Measurements from ENCODE around the gene PRR5L. TPM values are rescaled to one million over a fixed set of nuclear protein-coding genes. Genes with fewer than 3 reads are reported as not detected.

The PRR5L gene
- total RNA-seq, 1 experiment from 2014 or later: not detected

DNA sequence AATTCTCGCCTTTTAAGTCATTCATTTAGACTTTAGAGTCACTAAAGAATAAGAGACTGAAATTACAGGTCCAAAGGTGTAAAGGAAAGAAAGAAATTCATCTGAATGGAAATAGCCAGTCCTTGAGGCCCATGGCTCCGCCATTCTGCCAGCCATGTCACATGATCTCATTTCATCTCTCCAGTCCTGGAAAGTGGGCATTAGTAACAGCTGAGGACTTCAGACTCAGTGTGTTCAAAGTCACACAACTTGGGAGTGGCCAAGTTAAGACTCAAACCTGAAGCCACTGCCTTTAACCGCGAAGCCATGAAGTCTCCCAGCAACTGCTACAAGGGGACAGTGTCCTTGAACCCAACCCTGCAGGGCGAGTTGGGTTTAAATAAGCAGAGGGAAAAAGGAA is 103.7 kb downstream of the PRR5L start:
- Mint-ChIP-seq H3K9me3 (ENCODE audit: unreplicated experiment) (no peaks in the 10 kb centered on the region), H3K4me3 (ENCODE audit: unreplicated experiment) (no peak overlapping the region), H3K27ac (ENCODE audit: unreplicated experiment) (no peak overlapping the region), H3K27me3 (ENCODE audit: insufficient read depth, unreplicated experiment) (no peaks in the 10 kb centered on the region), H3K36me3 (ENCODE audit: insufficient read depth, unreplicated experiment) (no peaks in the 10 kb centered on the region), H3K4me1 (ENCODE audit: low read depth, unreplicated experiment) (peaks cover 8% of the 10 kb centered on the region)
- Histone ChIP-seq H3K4me1 (peaks cover 8% of the 10 kb centered on the region), H3K4me3 (ENCODE audit: low read depth, low read length) (no peak overlapping the region), H3K36me3 (ENCODE audit: control insufficient read depth, insufficient read depth, low read length) (no peaks in the 10 kb centered on the region), H3K27me3 (replicated peaks; ENCODE audit: control insufficient read depth, insufficient read depth, low read length) (no peaks in the 10 kb centered on the region), H3K9me3 (no peaks in the 10 kb centered on the region)
- ChIA-PET CTCF (no interaction called here), POLR2A (no interaction called here)
- intact Hi-C loops (cut with micrococcal nuclease; ENCODE audit: unreplicated experiment): no loop called here
- TF ChIP-seq, protein P1, sequence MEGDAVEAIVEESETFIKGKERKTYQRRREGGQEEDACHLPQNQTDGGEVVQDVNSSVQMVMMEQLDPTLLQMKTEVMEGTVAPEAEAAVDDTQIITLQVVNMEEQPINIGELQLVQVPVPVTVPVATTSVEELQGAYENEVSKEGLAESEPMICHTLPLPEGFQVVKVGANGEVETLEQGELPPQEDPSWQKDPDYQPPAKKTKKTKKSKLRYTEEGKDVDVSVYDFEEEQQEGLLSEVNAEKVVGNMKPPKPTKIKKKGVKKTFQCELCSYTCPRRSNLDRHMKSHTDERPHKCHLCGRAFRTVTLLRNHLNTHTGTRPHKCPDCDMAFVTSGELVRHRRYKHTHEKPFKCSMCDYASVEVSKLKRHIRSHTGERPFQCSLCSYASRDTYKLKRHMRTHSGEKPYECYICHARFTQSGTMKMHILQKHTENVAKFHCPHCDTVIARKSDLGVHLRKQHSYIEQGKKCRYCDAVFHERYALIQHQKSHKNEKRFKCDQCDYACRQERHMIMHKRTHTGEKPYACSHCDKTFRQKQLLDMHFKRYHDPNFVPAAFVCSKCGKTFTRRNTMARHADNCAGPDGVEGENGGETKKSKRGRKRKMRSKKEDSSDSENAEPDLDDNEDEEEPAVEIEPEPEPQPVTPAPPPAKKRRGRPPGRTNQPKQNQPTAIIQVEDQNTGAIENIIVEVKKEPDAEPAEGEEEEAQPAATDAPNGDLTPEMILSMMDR (IDR thresholded peaks at IDR 0.05; ENCODE audit: insufficient read depth in 1 of 2, low read depth in 1 of 2, low read length in 1 of 2, severe bottlenecking in 1 of 2, unreplicated experiment in 1 of 2): no peak
- DNase-seq: no peak
- BruUV-seq (replicated peaks): no TSS peak

DNA sequence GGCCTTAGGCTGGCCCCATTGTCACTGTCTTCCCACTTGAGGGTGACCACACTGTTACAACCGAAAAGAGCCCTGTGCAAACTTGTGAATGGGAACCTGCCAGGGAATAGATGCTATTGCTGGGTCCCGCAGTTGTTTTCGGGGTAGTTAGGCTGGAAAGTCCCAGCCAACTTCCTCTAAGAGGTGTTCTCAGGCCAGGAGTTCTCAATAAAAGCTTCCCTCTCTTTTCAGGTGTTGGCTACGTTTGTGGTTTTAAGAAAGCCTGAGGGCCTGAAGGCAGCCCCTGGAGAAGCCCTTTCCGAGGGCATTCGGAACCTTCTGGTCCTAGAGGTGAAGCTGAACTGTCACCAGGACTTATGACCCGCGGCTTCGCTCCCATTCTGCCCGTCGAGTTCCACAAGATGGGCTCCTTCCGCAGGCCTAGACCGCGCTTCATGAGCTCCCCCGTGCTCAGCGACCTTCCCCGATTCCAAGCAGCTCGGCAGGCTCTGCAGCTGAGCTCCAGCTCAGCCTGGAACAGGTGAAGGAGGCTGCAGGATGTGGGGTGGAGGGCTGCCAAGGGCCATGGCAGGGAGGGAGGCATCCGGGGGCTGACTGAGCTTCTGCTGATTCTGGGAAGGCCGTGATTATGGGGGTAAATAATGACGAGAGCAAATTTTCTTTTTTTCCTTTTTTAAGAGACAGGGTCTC is 104.8 kb downstream of the PRR5L start:
- BruUV-seq (replicated peaks): no TSS peak
- Mint-ChIP-seq H3K9me3 (ENCODE audit: unreplicated experiment) (no peaks in the 10 kb centered on the region), H3K27ac (ENCODE audit: unreplicated experiment) (no peak overlapping the region), H3K4me3 (ENCODE audit: unreplicated experiment) (no peak overlapping the region), H3K4me1 (ENCODE audit: low read depth, unreplicated experiment) (peaks cover 8% of the 10 kb centered on the region), H3K36me3 (ENCODE audit: insufficient read depth, unreplicated experiment) (no peaks in the 10 kb centered on the region), H3K27me3 (ENCODE audit: insufficient read depth, unreplicated experiment) (no peaks in the 10 kb centered on the region)
- Histone ChIP-seq H3K4me3 (ENCODE audit: low read depth, low read length) (no peak overlapping the region), H3K4me1 (peaks cover 8% of the 10 kb centered on the region), H3K36me3 (ENCODE audit: control insufficient read depth, insufficient read depth, low read length) (no peaks in the 10 kb centered on the region), H3K9me3 (no peaks in the 10 kb centered on the region), H3K27me3 (replicated peaks; ENCODE audit: control insufficient read depth, insufficient read depth, low read length) (no peaks in the 10 kb centered on the region)
- ChIA-PET POLR2A (no interaction called here), CTCF (no interaction called here)
- no peak for DNase-seq
- TF ChIP-seq, protein P1 (IDR thresholded peaks at IDR 0.05; ENCODE audit: insufficient read depth in 1 of 2, low read depth in 1 of 2, low read length in 1 of 2, severe bottlenecking in 1 of 2, unreplicated experiment in 1 of 2): no peak
- intact Hi-C loops (cut with micrococcal nuclease; ENCODE audit: unreplicated experiment): no loop called here

DNA sequence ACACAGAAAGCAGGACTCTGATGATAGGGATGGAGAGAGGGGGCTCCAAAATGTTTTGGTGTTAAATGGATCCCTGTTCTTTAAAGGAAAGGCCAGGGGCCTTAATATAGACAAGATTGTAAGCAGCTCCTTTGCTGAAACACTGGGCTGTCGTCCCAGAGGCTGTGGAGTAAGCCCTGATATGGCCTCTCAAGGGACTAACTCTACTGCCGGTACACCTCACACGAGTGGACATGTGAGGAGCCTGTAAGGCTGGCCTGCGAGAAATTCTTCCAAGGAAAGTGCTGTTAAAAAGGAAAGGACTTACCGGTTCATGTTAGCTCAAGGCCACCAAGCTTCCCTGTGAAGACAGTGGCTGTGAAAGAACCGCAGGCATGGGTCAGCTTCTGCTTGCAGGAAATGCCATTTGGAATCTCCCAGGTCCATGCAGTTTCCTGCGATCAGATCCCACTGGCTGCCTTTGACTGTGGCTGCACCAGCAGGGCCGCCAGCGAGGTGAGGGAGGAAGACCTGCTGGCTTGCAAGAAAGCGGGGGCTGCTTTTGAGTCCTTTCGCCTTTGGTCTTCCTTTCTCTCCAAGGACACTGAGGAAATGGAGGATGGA is 106.6 kb downstream of the PRR5L start:
- no peak overlapping the region for H3K4me3 Mint-ChIP-seq (ENCODE audit: unreplicated experiment)
- no TSS peak for BruUV-seq (replicated peaks)
- no peak overlapping the region for H3K27ac Mint-ChIP-seq (ENCODE audit: unreplicated experiment)
- H3K4me1 Mint-ChIP-seq (ENCODE audit: low read depth, unreplicated experiment): peaks cover 8% of the 10 kb centered on the region
- no peak for DNase-seq
- intact Hi-C loops (cut with micrococcal nuclease; ENCODE audit: unreplicated experiment): no loop called here
- ChIA-PET POLR2A (no interaction called here), CTCF (no interaction called here)
- H3K27me3 Mint-ChIP-seq (ENCODE audit: insufficient read depth, unreplicated experiment): no peaks in the 10 kb centered on the region
- no peaks in the 10 kb centered on the region for H3K36me3 Mint-ChIP-seq (ENCODE audit: insufficient read depth, unreplicated experiment)
- TF ChIP-seq, protein P1 (IDR thresholded peaks at IDR 0.05; ENCODE audit: insufficient read depth in 1 of 2, low read depth in 1 of 2, low read length in 1 of 2, severe bottlenecking in 1 of 2, unreplicated experiment in 1 of 2): no peak
- Histone ChIP-seq H3K4me3 (ENCODE audit: low read depth, low read length) (no peak overlapping the region), H3K36me3 (ENCODE audit: control insufficient read depth, insufficient read depth, low read length) (no peaks in the 10 kb centered on the region), H3K9me3 (no peaks in the 10 kb centered on the region), H3K4me1 (peaks cover 8% of the 10 kb centered on the region), H3K27me3 (replicated peaks; ENCODE audit: control insufficient read depth, insufficient read depth, low read length) (no peaks in the 10 kb centered on the region)
- no peaks in the 10 kb centered on the region for H3K9me3 Mint-ChIP-seq (ENCODE audit: unreplicated experiment)
